HG02763 (cell line): ENCODE measurements around the gene F10.
"Not testable (repeated sequence)": the region's sequence is repeated elsewhere in the genome, so short reads cannot be mapped to it uniquely, and the experiment has no call there.

ENCODE experiments used
- ATAC-seq: cut with Tn5 transposase; IDR thresholded peaks from one replicate; pipeline ENCODE4 v1.9.1; 2021; ENCODE audit warnings: mild to moderate bottlenecking, moderate library complexity; ENCODE audit not compliant: unreplicated experiment

Gene F10

DNA sequence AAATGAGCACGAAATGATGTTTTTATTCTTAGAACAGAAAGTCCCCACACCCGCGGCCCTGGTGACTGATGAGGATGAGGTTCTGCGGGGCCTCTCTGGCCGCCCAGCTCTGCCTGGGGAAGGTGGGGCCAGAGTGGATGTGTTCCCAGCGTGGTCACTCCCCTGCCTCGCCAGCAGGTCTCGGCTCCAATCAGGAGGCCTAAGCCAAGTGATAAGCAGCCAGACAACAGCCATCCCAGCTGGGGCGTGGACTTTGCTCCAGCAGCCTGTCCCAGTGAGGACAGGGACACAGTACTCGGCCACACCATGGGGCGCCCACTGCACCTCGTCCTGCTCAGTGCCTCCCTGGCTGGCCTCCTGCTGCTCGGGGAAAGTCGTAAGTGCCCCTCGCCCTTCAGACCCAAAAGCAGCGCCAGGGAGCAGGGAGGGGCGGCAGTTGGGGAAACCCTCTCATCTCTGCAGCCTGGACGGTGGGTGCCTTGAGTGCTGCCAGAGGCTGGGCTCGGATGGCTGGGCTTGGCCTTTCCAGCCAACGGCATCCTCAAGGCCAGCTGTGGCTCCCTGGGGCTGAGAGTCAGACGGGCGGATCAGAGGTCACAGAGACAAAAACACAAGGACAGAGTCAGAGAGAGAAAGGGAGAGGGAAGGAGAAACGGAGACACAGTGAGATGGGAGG is at the start of gene F10:
Gene F10, plus strand, starts transcription at position 250 of the 676 bp plus-strand sequence. Its CDS starts 57 bp downstream, at position 307.
- ATAC-seq = no peak

DNA sequence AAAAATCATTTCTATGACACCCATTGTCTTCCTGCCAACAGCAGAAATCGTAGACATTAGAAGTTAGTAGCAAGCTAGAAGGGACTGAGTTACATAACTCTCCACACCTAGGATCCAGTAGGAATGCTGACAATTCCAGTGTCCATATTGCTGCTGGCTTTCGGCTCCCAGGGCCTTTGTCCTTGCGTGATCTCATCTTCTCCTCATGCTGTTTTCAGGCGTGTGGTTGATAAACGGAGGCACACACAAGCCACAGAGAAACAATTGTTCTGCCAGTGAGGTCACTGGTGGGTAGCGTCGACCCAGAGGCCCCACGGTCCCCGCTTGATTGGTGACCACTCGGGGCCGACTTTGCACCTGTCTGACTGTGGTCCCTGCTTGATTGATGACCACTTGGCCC is 48.7 kb upstream of the F10 start:
- no peak for ATAC-seq

- ATAC-seq = no peak
These were observed 48.2 kb upstream of the F10 start for GRCh38 chr13:113074401-113074800.

- ATAC-seq = no peak
These were observed 47.7 kb upstream of the F10 start for GRCh38 chr13:113074876-113075275.

DNA sequence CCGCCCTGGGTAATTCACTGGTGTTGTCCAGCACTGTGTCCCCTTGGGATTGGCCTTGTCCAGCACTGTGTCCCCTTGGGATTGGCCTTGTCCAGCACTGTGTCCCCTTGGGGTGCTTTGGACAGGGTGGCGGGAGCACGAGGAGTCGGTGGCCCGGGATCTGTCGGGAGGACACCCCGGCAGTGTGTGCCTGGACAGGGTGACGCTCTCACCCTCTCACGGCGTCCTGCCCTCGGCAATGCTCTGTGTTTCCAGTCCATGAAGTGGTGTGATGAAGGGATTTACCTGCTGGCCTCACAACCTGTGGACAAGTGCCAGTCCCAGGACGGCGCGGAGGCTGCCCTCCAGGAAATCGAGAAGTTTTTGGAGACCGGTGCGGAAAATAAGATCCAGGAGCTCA is 46.9 kb upstream of the F10 start:
- no peak for ATAC-seq

GRCh38 chr13:113076681-113077401 is 45.8 kb upstream of the F10 start:
- ATAC-seq = no peak

- no peak for ATAC-seq
These were observed 45.0 kb upstream of the F10 start for GRCh38 chr13:113077566-113077952.

GRCh38 chr13:113077953-113078901 is 44.4 kb upstream of the F10 start:
- ATAC-seq = no peak

DNA sequence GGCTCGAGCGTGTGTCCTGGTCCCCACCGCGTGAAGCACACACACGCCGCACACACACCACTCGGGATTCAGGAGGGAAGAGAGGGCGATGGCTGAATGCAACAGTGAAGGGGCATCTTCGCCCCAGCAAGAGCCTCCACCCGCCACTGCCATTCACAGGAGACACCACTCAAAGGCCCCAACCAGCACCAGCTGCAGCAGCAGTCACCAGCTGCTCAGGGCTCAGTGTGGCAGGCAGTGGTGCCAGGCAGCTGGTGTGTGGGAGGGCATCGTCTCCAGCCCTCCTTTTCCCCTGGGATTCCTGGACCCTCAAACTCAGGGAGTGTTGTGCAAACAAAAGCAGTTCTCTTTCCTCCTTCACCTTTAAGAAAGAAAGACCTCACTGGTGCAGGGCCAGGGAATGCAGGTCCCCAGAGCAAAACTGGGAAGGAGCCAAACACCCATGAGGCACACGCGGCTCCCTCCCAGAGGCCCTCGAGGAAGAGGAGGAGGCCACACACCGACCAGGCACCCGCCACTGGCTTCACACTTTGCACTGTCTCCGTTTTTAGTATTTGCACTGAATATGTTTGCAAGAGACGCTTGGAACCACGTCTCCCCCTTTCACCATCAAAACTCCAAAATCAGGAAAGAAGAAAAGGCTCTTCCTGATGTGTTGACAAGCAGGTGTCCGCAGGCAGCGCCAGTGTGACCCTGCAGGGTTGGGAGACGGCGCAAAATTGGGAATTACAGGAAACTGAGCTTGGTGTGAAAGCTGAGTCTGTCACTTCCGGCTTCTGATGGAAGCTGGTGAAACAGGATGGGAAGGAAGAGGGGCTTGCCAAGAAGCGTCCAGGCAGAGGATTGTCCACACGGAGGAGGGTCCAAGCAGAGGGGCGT is 43.5 kb upstream of the F10 start:
- no peak for ATAC-seq

DNA sequence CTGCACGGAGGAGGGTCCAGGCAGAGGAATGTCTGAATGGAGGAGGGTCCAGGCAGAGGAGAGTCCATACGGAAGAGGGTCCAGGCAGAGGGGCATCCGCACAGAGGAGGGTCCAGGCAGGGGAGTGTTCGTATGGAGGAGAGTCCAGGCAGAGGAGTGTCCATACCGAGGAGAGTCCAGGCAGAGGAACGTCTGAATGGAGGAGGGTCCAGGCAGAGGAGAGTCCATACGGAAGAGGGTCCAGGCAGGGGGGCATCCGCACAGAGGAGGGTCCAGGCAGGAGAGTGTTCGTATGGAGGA is 42.9 kb upstream of the F10 start:
- ATAC-seq = not testable (repeated sequence)

DNA sequence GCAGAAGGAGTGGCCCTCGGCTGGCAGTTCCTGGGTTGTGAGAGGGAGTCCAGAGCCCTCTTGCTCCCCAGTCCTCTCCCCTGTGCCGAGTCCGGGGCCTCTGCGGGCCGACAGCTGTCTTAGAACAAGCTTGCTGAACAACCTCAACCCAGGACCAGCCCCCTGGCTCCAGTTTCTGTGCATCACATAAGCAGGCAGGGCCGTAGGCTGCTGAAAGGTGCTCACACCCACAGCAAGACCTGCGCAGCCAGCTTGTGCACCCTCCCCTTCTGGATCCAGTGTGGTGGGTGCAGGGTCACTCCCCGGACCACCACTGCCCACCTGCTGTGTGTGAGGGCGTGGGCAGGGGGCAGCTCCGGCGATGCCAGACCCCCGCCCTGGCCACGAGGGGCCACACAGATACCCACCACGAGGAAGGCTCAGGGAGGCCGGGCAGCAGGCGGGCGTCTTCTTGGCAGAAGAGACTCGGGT is 42.2 kb upstream of the F10 start:
- no peak for ATAC-seq

DNA sequence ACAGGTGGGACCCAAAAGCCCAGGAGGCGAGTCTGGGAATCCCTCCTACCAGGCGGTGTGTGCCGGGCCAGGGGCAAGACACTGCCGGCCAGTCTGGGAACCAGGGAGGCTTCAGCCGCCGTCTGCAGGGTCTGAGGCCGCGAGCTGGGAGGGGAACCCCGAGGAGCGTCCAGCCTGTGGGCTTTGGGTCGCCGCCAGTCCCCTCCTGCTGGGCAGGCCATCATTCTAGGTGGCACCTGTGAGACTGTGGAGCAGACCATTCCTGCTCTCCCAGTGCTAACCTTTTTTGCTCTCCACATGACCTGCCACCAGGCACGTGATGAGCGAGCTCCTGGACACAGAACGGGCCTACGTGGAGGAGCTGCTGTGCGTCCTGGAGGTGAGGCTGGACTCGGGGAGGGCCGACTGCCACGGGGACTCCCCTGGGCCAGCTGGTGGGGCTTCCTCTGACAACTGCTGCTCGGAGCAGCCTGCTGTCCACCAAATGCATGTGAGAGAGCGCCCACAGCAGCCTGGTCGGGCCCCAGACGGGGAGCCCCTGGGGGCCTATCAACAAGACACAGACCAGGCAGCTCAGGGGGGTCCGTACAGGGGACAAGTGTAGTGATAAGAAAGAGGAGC is 41.6 kb upstream of the F10 start:
- ATAC-seq = no peak

DNA sequence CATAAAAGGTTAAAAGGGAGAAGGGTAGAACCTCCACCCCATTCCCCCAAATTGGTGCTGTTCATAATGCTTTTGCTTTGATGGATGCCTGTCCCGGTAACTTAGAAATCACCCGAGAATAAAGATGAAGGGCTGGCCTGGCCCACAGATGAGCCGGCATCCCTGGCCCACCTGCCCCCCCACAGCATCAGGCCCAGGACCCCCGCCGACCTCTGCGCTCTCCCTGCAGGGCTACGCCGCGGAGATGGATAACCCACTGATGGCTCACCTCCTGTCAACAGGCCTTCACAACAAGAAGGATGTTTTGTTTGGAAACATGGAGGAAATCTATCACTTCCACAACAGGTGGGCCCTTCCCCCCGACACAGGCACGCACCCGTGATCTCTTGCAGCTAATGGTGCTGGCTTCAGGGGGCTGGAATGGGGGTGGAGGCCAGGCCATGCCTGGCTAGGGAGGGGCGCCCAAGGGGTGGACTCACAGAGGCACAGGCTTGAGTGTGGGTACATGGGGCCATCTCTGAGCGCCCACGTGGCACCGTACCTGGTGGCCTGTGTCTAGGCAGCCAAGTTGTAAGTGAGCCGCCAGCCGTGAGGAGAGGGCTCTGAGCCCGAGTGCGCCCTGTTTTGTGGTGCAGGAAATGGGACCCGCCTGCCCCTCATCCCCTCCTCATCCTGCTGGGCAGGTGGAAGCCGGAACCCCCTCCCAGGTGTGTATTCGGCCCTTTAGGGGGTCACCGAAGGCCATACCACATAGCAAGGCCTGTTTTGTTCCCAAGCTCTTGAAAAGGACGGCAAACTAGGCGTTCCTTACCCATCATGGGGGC is 40.2 kb upstream of the F10 start:
- no peak for ATAC-seq

DNA sequence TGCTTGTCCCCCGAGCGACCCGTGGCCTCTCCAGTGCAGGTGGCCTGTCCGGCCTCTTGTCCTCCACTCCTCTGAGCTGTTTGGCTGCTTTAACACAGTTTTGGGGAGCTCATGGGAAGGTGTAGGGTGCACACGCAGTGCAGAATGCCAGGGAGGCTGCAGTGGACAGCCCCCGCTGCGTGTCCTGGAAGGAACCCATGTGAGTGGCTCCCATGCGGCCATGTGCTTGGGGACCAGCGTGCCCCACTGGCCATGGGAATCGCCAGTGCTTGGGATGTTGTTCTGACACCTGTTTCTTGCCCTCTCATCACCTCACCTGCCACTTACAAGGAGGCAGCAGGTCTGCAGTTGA is 39.6 kb upstream of the F10 start:
- no peak for ATAC-seq

DNA sequence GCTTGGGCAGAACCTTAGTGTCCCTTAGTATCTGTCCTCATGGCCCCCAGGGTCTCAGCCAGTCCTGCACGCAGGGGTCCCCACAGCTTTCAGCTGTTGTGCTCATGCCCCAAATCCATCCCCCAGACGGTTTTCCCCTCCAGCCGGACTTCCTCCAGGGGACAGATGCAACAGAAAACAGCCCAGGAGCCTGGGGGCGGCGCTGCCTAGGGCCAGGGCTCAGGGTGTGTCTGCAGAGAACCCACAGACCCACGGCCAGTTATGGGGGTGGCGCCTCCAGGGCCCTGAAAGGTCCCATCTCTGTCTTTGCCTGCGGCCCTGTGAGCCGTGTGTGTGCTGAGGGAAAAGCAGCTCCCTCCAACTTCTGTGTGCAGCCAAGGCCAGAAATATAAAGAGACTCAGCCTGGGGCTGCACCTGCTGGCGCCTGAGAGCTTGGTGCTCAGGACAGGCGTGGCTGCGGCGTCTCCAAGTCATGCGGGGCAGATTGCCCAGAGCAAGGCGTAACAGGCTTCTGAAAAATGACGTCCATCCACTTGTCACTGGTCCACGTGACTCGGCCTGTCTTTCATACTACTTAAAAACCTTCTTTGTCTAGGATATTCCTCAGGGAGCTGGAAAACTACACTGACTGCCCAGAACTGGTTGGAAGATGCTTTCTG is 39.1 kb upstream of the F10 start:
- ATAC-seq = no peak

DNA sequence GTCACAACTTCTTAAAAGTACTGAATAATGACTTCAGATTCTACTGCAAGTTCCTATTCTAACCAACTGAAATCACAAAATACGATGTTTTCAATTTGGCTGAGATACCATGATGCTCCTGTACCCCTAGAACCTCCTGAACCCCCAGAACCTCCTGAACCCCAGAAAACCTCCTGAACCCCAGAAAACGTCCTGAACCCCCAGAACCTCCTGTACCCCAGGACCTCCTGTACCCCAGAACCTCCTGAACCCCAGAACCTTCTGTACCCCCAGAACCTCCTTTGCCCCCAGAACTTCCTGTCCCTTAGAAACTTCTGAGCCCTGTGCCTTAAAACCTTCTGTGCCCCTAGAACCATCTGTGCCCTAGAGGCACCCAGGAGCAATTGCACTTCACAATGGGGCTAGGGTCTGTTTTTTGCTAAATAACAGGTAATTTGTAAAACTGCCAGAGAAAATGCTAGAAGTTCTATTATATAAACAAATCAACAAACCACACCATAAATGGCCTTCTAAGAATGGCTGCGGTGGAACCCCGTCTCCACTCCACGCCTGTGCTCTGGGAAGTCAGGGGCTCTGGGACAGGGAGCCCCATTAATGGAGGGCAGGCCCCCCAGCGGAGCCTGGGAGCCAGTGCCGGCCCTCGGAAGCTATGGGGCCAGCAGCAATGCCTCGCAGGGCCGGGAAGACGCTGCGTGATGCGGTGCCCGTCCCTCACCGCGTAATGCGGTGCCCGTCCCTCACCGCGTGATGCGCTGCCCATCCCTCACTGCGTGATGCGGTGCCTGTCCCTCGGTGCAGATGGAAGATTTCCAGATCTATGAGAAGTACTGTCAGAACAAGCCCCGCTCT is 38.3 kb upstream of the F10 start:
- no peak for ATAC-seq

DNA sequence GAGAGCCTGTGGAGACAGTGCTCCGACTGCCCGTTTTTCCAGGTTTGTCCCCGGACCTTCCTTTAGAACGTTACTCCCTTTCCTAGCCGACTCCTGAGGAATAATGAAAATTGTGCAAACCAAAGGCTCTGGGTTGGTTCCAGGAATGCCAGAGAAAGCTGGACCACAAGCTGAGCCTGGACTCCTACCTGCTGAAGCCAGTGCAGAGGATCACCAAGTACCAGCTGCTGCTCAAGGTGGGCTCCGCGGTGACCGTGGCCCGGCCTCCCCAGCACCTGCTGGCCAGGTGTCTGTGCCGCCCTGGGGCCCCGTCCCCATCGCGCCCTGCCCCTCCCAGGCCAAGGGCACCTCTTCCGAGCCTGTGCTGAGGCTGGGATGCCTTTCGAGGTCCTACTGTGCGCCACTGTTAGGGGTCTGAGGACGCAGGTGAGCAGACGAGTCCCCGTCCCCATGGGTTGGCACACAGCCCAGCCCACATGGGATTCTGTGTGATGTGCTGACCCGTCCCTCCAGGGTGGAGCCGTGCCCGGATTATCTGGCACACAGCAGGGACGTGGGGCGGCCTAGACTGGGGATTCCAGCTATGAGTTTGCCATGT is 37.6 kb upstream of the F10 start:
- no peak for ATAC-seq
